PC-3 (cell line): Measurements from ENCODE around the gene MBOAT7.
"Not testable (repeated sequence)": the region's sequence is repeated elsewhere in the genome, so short reads cannot be mapped to it uniquely, and the experiment has no call there.

Experiments used
- CTCF ChIP-seq: fragments of 300-600 bp; sonication (generic); conservative IDR thresholded peaks from 2 replicates; pipeline ENCODE4 v1.5.1; 2017; ENCODE audit warnings: antibody characterized with exemption, low read depth, mild to moderate bottlenecking, low read length
- EZH2 ChIP-seq: fragments of 300-600 bp; sonication (generic); IDR thresholded peaks from one replicate; pipeline ENCODE4 v1.6.1; 2017; ENCODE audit warnings: antibody characterized with exemption, mild to moderate bottlenecking, low read length; ENCODE audit not compliant: unreplicated experiment
- EZH2phosphoT487 ChIP-seq: fragments of 300-600 bp; sonication (generic); IDR thresholded peaks from 2 replicates; pipeline ENCODE4 v1.6.1; 2018; ENCODE audit warnings: mild to moderate bottlenecking, antibody characterized with exemption, low read length, borderline replicate concordance

GRCh38 chr19:54219702-54220101, 30.3 kb upstream of the MBOAT7 start:
- not testable (repeated sequence) for TF ChIP-seq CTCF, EZH2phosphoT487, EZH2
